GM12865 (cell line): Measurements from ENCODE around the gene SHISAL1.
"Not testable (repeated sequence)": the region's sequence is repeated elsewhere in the genome, so short reads cannot be mapped to it uniquely, and the experiment has no call there.

Experiments
- DNase-seq: peaks from one replicate; pipeline ENCODE4 v3.0.0; 2010; ENCODE audit warnings: low read depth
- H3K4me3 ChIP-seq: 2 replicates; pipeline ENCODE4 v1.5.1; 2011; ENCODE audit warnings: mild to moderate bottlenecking, low read depth, low read length, control low read depth
- CTCF ChIP-seq: IDR thresholded peaks from 2 replicates; pipeline ENCODE4 v1.5.1; 2011; ENCODE audit warnings: low read length, control low read depth, low read depth, inconsistent platforms; ENCODE audit not compliant: insufficient read depth; ENCODE audit errors: missing control alignments

Gene SHISAL1

GRCh38 chr22:44244265-44244822 is 68.4 kb downstream of the SHISAL1 start:
- no peak for DNase-seq
- H3K4me3 ChIP-seq: no peak overlapping the region
- no peak for TF ChIP-seq CTCF

GRCh38 chr22:44243761-44244160 is 69.0 kb downstream of the SHISAL1 start:
- no peak for DNase-seq
- no peak for TF ChIP-seq CTCF
- H3K4me3 ChIP-seq: no peak overlapping the region

GRCh38 chr22:44242946-44243724 is 69.6 kb downstream of the SHISAL1 start:
- no peak for TF ChIP-seq CTCF
- H3K4me3 ChIP-seq: no peak overlapping the region
- no peak for DNase-seq

- H3K4me3 ChIP-seq, DNase-seq: not testable (repeated sequence)
Observed at GRCh38 chr22:44241121-44241520, 71.6 kb downstream of the SHISAL1 start.

- TF ChIP-seq CTCF: no peak
- no peak for DNase-seq
- H3K4me3 ChIP-seq: no peak overlapping the region
Observed at GRCh38 chr22:44237290-44237689, 75.5 kb downstream of the SHISAL1 start.

- DNase-seq, H3K4me3 ChIP-seq: not testable (repeated sequence)
Observed at GRCh38 chr22:44234372-44234771, 78.4 kb downstream of the SHISAL1 start.

- no peak for TF ChIP-seq CTCF
- no peak for DNase-seq
- no peak overlapping the region for H3K4me3 ChIP-seq
Observed at GRCh38 chr22:44231233-44231632, 81.5 kb downstream of the SHISAL1 start.

- no peak for TF ChIP-seq CTCF
Observed at GRCh38 chr22:44229809-44230208, 82.9 kb downstream of the SHISAL1 start.

More at GRCh38 chr22:44229809-44230208, 82.9 kb downstream of the SHISAL1 start:
- no peak overlapping the region for H3K4me3 ChIP-seq
- no peak for DNase-seq
